WTC11 (cell line): Measurements from ENCODE around the gene ERCC6.

Experiments
- ATF1 ChIP-seq: sonication (generic); formaldehyde crosslinking; IDR thresholded peaks from 2 replicates; pipeline ENCODE4 v1.8.1; 2023; ENCODE audit warnings: mild to moderate bottlenecking, moderate library complexity, missing genetic modification reagents
- ELF4 ChIP-seq: sonication (generic); formaldehyde crosslinking; IDR thresholded peaks from 2 replicates; pipeline ENCODE4 v1.8.1; 2022; ENCODE audit warnings: low read depth, mild to moderate bottlenecking, moderate library complexity, missing genetic modification reagents
- FOXJ3 ChIP-seq: sonication (generic); formaldehyde crosslinking; IDR thresholded peaks from 2 replicates; pipeline ENCODE4 v1.9.0; 2021; ENCODE audit warnings: missing genetic modification reagents, mild to moderate bottlenecking, borderline replicate concordance
- TEAD4 ChIP-seq: sonication (generic); formaldehyde crosslinking; IDR thresholded peaks from 2 replicates; pipeline ENCODE4 v1.8.0; 2022; ENCODE audit warnings: mild to moderate bottlenecking, missing genetic modification reagents
- TP53 ChIP-seq: sonication (generic); formaldehyde crosslinking; IDR thresholded peaks from 2 replicates; pipeline ENCODE4 v1.8.1; 2023; ENCODE audit warnings: mild to moderate bottlenecking, missing genetic modification reagents
- ZNF281 ChIP-seq: sonication (generic); formaldehyde crosslinking; IDR thresholded peaks from 2 replicates; pipeline ENCODE4 v1.8.0; 2023; ENCODE audit warnings: mild to moderate bottlenecking, missing genetic modification reagents
- TF ChIP-seq, protein P1 (sequence below): fragments of 200-600 bp; IDR thresholded peaks from 2 replicates; pipeline ENCODE4 v1.8.0; 2022; ENCODE audit warnings: antibody characterized with exemption
- TF ChIP-seq, protein P2 (sequence below): fragments of 250-450 bp; sonication (Bioruptor Pico); IDR thresholded peaks from 2 replicates; pipeline ENCODE4 v1.9.0; 2021; ENCODE audit warnings: mild to moderate bottlenecking
- TF ChIP-seq, protein P3 (sequence below): fragments of 250-450 bp; sonication (Bioruptor Pico); IDR thresholded peaks from 2 replicates; pipeline ENCODE4 v2.1.2; 2022; ENCODE audit warnings: mild to moderate bottlenecking, moderate library complexity
- TF ChIP-seq, protein P4 (sequence below): sonication (generic); formaldehyde crosslinking; IDR thresholded peaks from 2 replicates; pipeline ENCODE4 v1.8.0; 2022; ENCODE audit warnings: missing genetic modification reagents
- TF ChIP-seq, protein P5 (sequence below): sonication (generic); formaldehyde crosslinking; IDR thresholded peaks from 2 replicates; pipeline ENCODE4 v1.8.1; 2022; ENCODE audit warnings: missing genetic modification reagents, borderline replicate concordance

GRCh38 chr10:49499305-49499851 lies 39.5 kb downstream of the ERCC6 start:
- TF ChIP-seq FOXJ3 (CRISPR knock-in tag), result no peak
- TF ChIP-seq, protein P1, sequence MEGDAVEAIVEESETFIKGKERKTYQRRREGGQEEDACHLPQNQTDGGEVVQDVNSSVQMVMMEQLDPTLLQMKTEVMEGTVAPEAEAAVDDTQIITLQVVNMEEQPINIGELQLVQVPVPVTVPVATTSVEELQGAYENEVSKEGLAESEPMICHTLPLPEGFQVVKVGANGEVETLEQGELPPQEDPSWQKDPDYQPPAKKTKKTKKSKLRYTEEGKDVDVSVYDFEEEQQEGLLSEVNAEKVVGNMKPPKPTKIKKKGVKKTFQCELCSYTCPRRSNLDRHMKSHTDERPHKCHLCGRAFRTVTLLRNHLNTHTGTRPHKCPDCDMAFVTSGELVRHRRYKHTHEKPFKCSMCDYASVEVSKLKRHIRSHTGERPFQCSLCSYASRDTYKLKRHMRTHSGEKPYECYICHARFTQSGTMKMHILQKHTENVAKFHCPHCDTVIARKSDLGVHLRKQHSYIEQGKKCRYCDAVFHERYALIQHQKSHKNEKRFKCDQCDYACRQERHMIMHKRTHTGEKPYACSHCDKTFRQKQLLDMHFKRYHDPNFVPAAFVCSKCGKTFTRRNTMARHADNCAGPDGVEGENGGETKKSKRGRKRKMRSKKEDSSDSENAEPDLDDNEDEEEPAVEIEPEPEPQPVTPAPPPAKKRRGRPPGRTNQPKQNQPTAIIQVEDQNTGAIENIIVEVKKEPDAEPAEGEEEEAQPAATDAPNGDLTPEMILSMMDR, result no peak
- TF ChIP-seq, protein P2, sequence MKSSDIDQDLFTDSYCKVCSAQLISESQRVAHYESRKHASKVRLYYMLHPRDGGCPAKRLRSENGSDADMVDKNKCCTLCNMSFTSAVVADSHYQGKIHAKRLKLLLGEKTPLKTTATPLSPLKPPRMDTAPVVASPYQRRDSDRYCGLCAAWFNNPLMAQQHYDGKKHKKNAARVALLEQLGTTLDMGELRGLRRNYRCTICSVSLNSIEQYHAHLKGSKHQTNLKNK (CRISPR knock-in tag), result no peak
- no peak for TF ChIP-seq ZNF281 (CRISPR knock-in tag)
- TF ChIP-seq, protein P3, sequence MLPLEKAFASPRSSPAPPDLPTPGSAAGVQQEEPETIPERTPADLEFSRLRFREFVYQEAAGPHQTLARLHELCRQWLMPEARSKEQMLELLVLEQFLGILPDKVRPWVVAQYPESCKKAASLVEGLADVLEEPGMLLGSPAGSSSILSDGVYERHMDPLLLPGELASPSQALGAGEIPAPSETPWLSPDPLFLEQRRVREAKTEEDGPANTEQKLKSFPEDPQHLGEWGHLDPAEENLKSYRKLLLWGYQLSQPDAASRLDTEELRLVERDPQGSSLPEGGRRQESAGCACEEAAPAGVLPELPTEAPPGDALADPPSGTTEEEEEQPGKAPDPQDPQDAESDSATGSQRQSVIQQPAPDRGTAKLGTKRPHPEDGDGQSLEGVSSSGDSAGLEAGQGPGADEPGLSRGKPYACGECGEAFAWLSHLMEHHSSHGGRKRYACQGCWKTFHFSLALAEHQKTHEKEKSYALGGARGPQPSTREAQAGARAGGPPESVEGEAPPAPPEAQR, result no peak
- no peak for TF ChIP-seq ATF1 (CRISPR knock-in tag)
- no peak for TF ChIP-seq TEAD4 (CRISPR knock-in tag)
- TF ChIP-seq, protein P4, sequence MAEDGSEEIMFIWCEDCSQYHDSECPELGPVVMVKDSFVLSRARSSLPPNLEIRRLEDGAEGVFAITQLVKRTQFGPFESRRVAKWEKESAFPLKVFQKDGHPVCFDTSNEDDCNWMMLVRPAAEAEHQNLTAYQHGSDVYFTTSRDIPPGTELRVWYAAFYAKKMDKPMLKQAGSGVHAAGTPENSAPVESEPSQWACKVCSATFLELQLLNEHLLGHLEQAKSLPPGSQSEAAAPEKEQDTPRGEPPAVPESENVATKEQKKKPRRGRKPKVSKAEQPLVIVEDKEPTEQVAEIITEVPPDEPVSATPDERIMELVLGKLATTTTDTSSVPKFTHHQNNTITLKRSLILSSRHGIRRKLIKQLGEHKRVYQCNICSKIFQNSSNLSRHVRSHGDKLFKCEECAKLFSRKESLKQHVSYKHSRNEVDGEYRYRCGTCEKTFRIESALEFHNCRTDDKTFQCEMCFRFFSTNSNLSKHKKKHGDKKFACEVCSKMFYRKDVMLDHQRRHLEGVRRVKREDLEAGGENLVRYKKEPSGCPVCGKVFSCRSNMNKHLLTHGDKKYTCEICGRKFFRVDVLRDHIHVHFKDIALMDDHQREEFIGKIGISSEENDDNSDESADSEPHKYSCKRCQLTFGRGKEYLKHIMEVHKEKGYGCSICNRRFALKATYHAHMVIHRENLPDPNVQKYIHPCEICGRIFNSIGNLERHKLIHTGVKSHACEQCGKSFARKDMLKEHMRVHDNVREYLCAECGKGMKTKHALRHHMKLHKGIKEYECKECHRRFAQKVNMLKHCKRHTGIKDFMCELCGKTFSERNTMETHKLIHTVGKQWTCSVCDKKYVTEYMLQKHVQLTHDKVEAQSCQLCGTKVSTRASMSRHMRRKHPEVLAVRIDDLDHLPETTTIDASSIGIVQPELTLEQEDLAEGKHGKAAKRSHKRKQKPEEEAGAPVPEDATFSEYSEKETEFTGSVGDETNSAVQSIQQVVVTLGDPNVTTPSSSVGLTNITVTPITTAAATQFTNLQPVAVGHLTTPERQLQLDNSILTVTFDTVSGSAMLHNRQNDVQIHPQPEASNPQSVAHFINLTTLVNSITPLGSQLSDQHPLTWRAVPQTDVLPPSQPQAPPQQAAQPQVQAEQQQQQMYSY, result no peak
- TF ChIP-seq, protein P5, sequence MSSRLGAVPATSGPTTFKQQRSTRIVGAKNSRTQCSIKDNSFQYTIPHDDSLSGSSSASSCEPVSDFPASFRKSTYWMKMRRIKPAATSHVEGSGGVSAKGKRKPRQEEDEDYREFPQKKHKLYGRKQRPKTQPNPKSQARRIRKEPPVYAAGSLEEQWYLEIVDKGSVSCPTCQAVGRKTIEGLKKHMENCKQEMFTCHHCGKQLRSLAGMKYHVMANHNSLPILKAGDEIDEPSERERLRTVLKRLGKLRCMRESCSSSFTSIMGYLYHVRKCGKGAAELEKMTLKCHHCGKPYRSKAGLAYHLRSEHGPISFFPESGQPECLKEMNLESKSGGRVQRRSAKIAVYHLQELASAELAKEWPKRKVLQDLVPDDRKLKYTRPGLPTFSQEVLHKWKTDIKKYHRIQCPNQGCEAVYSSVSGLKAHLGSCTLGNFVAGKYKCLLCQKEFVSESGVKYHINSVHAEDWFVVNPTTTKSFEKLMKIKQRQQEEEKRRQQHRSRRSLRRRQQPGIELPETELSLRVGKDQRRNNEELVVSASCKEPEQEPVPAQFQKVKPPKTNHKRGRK (CRISPR knock-in tag), result no peak
- no peak for TF ChIP-seq TP53 (CRISPR knock-in tag)
- no peak for TF ChIP-seq ELF4
